Transverse colon (tissue), 4 donors: ENCODE data around the gene PLCE1. TPM values are rescaled to one million over a fixed set of nuclear protein-coding genes. Genes with fewer than 3 reads are reported as not detected.

Experiments used
- DNase-seq: peaks from one replicate; pipeline ENCODE4 v3.0.0-alpha.2; 2019
- H3K27ac ChIP-seq, 4 donors: fragments of 200-600 bp; sonication (generic); 2 replicates each; pipeline ENCODE4 v1.5.1; 2016 to 2018; ENCODE audit warnings: inconsistent platforms in 4 of 4
- H3K27me3 ChIP-seq: fragments of 200-600 bp; sonication (generic); 2 replicates; pipeline ENCODE4 v1.5.1; 2017; ENCODE audit warnings: inconsistent platforms
- H3K36me3 ChIP-seq, 4 donors: fragments of 200-600 bp; sonication (generic); 2 replicates each; pipeline ENCODE4 v1.5.1; 2017 to 2019; ENCODE audit warnings: inconsistent platforms in 4 of 4
- H3K4me1 ChIP-seq, 4 donors: fragments of 200-600 bp; sonication (generic); 2 replicates each; pipeline ENCODE4 v1.5.1; 2017 to 2020; ENCODE audit warnings: inconsistent platforms in 4 of 4
- H3K4me3 ChIP-seq, 4 donors: fragments of 200-600 bp; sonication (generic); 1 replicate in 1 of 4; 2 replicates in 3 of 4; pipeline versions ENCODE4 v1.5.1 to v1.6.1; 2017 to 2019; ENCODE audit warnings: inconsistent platforms in 4 of 4
- H3K9me3 ChIP-seq, 2 donors: fragments of 200-600 bp; sonication (generic); 2 replicates each; pipeline ENCODE4 v1.5.1; 2017 to 2019; ENCODE audit warnings: inconsistent platforms in 2 of 2
- EP300 ChIP-seq: sonication (generic); formaldehyde crosslinking; IDR thresholded peaks from one replicate; pipeline ENCODE4 v1.6.1; 2017; ENCODE audit warnings: antibody characterized with exemption, low read depth
- POLR2A ChIP-seq: fragments of 450-650 bp; IDR thresholded peaks from one replicate; pipeline ENCODE4 v1.6.1; 2016; ENCODE audit warnings: antibody characterized with exemption, mild to moderate bottlenecking, moderate library complexity
- POLR2AphosphoS5 ChIP-seq, 3 donors: sonication (generic); formaldehyde crosslinking; IDR thresholded peaks; one replicate each; pipeline ENCODE4 v1.6.1; 2016; ENCODE audit warnings: antibody characterized with exemption in 3 of 3
- WGBS, 2 donors: methylation state at CpG; one replicate each; pipeline ENCODE4 v1.1.5; 2018; ENCODE audit warnings: low coverage in 1 of 2; 5-methylcytosine and 5-hydroxymethylcytosine counted together
- in situ Hi-C, 4 donors: fragments of 200-750 bp; cut with MboI; loops; one replicate each; pipeline versions ENCODE4 v1.15.0 to v1.15.1; 2017; ENCODE audit warnings: low sequenced_read_pairs in 3 of 4, low pct_ligation_motif_present in 1 of 4, low pct_unique_long_range_greater_than_20kb in 1 of 4
- intact Hi-C: fragments of 100-400 bp; cut with DNase I; formaldehyde crosslinking; loops from one replicate; pipeline ENCODE4 v1.15.1; 2023; ENCODE audit warnings: low total_unique reads
- total RNA-seq, 4 donors: library from RNA; depleted of rRNA; stranded (reverse); fragments of >200 nt; gene quantifications; one replicate each; pipeline ENCODE4 v1.1.0, GENCODE V29; 2016
- TF ChIP-seq, protein P1 (sequence below), 5 experiments: fragments of 200-600 bp in 3 of 5; fragments of 450-650 bp in 2 of 5; sonication (generic) in 3 of 5; IDR thresholded peaks; 1 replicate in 2 of 5; 2 replicates in 3 of 5; pipeline ENCODE4 v1.5.1; 2016 to 2017; ENCODE audit warnings: antibody characterized with exemption in 5 of 5, inconsistent platforms in 3 of 5, mild to moderate bottlenecking in 2 of 5, moderate library complexity in 1 of 5

Gene PLCE1
- total RNA-seq, 4 donors from 2014 or later, result 67.9 to 100 (median 90.8) TPM

DNA sequence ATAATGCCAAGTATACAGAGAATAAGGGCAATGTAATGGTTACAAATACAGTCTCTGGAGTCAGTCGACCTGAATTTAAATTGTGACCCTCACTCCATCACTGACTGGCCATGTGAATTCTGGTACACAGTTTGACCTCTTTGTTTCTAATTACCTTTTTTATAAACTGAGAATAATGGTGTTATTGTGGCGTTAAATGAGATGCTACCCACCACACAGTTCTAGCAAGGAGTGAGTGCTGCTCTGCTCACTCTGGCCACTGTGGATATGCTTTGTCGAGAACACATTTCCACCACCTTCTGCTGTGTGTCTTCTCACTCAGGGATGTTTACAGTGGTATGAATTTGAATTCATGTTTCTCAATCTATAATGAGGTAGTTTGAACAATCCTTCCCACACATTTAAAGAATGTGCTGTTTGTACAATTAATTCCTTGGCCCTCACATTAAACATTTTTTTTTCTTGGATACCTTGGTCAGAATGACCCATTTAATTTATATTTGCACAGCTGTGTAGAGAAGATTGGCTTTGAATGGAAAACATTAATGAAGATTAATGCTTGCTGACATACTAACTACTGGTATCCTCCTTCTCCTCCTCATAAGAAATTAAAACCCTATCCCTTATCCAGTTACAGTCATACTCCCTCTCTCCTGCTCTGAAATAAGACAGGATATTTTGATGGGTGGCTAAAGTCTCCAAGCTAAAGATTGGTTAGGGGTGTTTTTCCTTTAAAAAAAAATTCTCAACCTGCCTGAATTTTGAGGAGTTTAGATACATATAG lies 42.4 kb downstream of the PLCE1 start:
- Histone ChIP-seq H3K27ac (no peak overlapping the region), H3K36me3 (peaks cover 0 to 2% (median 0%) of the 10 kb centered on the region in 4 donors), H3K27me3 (no peaks in the 10 kb centered on the region), H3K4me1 (peaks cover 0 to 12% (median 7%) of the 10 kb centered on the region in 4 donors), H3K9me3 (peaks cover 0 to under 1% of the 10 kb centered on the region in 2 donors), H3K4me3 (no peak overlapping the region)
- in situ Hi-C loops (no loop called here), intact Hi-C loops (no loop called here)
- DNase-seq, result no peak
- WGBS, 2 donors, result 67 to 78% methylated on average over 1 to 3 of the region's 3 CpGs
- TF ChIP-seq, protein P1, sequence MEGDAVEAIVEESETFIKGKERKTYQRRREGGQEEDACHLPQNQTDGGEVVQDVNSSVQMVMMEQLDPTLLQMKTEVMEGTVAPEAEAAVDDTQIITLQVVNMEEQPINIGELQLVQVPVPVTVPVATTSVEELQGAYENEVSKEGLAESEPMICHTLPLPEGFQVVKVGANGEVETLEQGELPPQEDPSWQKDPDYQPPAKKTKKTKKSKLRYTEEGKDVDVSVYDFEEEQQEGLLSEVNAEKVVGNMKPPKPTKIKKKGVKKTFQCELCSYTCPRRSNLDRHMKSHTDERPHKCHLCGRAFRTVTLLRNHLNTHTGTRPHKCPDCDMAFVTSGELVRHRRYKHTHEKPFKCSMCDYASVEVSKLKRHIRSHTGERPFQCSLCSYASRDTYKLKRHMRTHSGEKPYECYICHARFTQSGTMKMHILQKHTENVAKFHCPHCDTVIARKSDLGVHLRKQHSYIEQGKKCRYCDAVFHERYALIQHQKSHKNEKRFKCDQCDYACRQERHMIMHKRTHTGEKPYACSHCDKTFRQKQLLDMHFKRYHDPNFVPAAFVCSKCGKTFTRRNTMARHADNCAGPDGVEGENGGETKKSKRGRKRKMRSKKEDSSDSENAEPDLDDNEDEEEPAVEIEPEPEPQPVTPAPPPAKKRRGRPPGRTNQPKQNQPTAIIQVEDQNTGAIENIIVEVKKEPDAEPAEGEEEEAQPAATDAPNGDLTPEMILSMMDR (IDR thresholded peaks at IDR 0.05), result no peak
- TF ChIP-seq POLR2AphosphoS5 (IDR thresholded peaks at IDR 0.05) (no peak), POLR2A (no peak), EP300 (no peak)

DNA sequence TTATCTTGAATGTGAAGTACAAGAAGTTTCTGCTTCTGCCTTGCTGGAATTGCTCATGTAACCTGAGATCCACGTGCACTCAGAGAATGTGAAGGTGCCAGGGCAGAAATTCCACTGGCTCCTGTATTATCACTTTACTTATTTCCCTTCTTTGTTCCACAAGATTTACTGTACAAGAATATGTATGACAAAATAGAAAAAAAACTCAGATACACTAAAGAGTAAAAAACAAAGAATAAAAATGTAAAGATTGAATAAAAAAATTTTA lies 43.0 kb downstream of the PLCE1 start:
- in situ Hi-C loops (no loop called here), intact Hi-C loops (no loop called here)
- H3K4me1 ChIP-seq, result peaks cover 0 to 18% (median 12%) of the 10 kb centered on the region in 4 donors
- TF ChIP-seq POLR2A (no peak), EP300 (no peak), POLR2AphosphoS5 (IDR thresholded peaks at IDR 0.05) (no peak)
- TF ChIP-seq, protein P1 (IDR thresholded peaks at IDR 0.05), result no peak
- no peak overlapping the region for H3K4me3 ChIP-seq
- H3K36me3 ChIP-seq, result no peaks in the 10 kb centered on the region
- no peaks in the 10 kb centered on the region for H3K27me3 ChIP-seq
- no peaks in the 10 kb centered on the region for H3K9me3 ChIP-seq
- no peak overlapping the region for H3K27ac ChIP-seq
- no peak for DNase-seq
- 53 to 71% methylated on average over 1 of the region's 1 CpG for WGBS, 2 donors

DNA sequence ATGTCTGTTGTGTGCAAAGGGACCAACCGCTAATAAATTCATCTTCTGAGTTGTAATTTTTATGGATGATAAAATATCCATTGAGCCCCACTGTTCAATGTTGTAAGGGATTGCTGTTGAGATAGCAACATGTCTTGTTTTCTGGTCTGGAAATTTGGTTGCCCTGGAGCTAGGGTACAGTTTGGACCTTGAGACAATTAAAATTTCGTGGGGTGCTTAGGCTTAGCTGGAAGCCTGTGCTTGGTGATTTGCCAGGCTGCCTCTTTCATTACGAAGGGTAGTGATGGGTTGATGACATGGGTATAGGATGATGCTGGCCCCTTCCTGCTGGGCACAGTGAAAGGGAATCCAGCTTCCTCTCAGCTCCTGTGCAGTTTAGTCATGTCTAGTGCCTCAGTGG lies 43.6 kb downstream of the PLCE1 start:
- intact Hi-C loops, result no loop called here
- no peak overlapping the region for H3K4me3 ChIP-seq
- TF ChIP-seq POLR2AphosphoS5 (IDR thresholded peaks at IDR 0.05) (no peak), POLR2A (no peak), EP300 (no peak)
- TF ChIP-seq, protein P1 (IDR thresholded peaks at IDR 0.05), result no peak
- H3K27me3 ChIP-seq, result no peaks in the 10 kb centered on the region
- H3K4me1 ChIP-seq, result peaks cover 0 to 23% (median 16%) of the 10 kb centered on the region in 4 donors
- no peak overlapping the region for H3K27ac ChIP-seq
- no peak for DNase-seq
- 73 to 100% methylated on average over 1 to 3 of the region's 3 CpGs for WGBS, 2 donors
- H3K9me3 ChIP-seq, result no peaks in the 10 kb centered on the region
- no peaks in the 10 kb centered on the region for H3K36me3 ChIP-seq
- in situ Hi-C loops, result no loop called here

DNA sequence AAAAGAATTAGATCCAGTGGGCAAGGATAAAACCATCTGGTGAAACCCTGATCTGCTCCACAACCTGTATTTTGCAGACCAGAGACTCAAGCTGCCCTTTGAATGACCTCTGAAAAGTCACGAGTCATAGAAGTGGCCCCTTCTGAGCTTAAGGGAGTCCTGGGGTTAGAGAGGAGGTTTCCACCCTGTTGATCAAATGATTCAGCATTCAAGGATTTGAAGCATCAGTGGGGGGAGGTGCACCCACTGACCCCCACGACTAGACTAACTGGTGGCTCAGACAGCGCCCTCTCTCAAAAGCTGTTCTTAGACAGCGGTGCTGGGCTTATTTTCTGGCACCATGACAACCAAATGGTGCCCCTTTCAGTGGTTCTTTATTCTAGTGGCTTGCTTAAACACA lies 44.3 kb downstream of the PLCE1 start:
- intact Hi-C loops (no loop called here), in situ Hi-C loops (no loop called here)
- Histone ChIP-seq H3K4me3 (no peak overlapping the region), H3K27me3 (no peaks in the 10 kb centered on the region), H3K36me3 (no peaks in the 10 kb centered on the region), H3K9me3 (no peaks in the 10 kb centered on the region), H3K4me1 (peaks cover 0 to 29% (median 17%) of the 10 kb centered on the region in 4 donors), H3K27ac (no peak overlapping the region)
- 83% methylated on average over 4 of the region's 4 CpGs; no CpG with 5 or more reads in 1 of the 2 donors for WGBS, 2 donors
- no peak for TF ChIP-seq POLR2A
- TF ChIP-seq EP300, result no peak
- TF ChIP-seq, protein P1 (IDR thresholded peaks at IDR 0.05), result no peak
- TF ChIP-seq POLR2AphosphoS5 (IDR thresholded peaks at IDR 0.05), result no peak
- no peak for DNase-seq
